ENCODE measurements around the gene RASGEF1C. TPM values are rescaled to one million over a fixed set of nuclear protein-coding genes. Genes with fewer than 3 reads are reported as not detected.
"Not testable (repeated sequence)": the region's sequence is repeated elsewhere in the genome, so short reads cannot be mapped to it uniquely, and the experiment has no call there.

RASGEF1C gene
- total RNA-seq, 1 donor from 2014 or later: not detected

- peaks cover 3% of the 10 kb centered on the region for H3K9me3 Mint-ChIP-seq (ENCODE audit: low read depth)
- DNase-seq (ENCODE audit: low spot score): no peak
- H3K36me3 Mint-ChIP-seq (ENCODE audit: low read depth): no peaks in the 10 kb centered on the region
- peaks cover 10% of the 10 kb centered on the region for H3K27me3 Mint-ChIP-seq (ENCODE audit: low read depth)
- H3K27ac Mint-ChIP-seq (ENCODE audit: unreplicated experiment): no peak overlapping the region
- no peak overlapping the region for H3K4me3 Mint-ChIP-seq (ENCODE audit: unreplicated experiment)
- no peak for TF ChIP-seq CTCF (IDR thresholded peaks at IDR 0.05)
- H3K4me1 Mint-ChIP-seq (ENCODE audit: low read depth): peaks cover 6% of the 10 kb centered on the region
Measured at GRCh38 chr5:180212363-180213255, 3.6 kb upstream of the RASGEF1C start.

GRCh38 chr5:180211761-180212035 is 2.7 kb upstream of the RASGEF1C start:
- Mint-ChIP-seq H3K27ac (ENCODE audit: unreplicated experiment) (no peak overlapping the region), H3K9me3 (ENCODE audit: low read depth) (peaks cover 3% of the 10 kb centered on the region), H3K4me1 (ENCODE audit: low read depth) (peaks cover 6% of the 10 kb centered on the region), H3K27me3 (ENCODE audit: low read depth) (peaks cover 10% of the 10 kb centered on the region), H3K36me3 (ENCODE audit: low read depth) (no peaks in the 10 kb centered on the region), H3K4me3 (ENCODE audit: unreplicated experiment) (no peak overlapping the region)
- TF ChIP-seq CTCF (IDR thresholded peaks at IDR 0.05): no peak
- DNase-seq (ENCODE audit: low spot score): no peak

GRCh38 chr5:180210961-180211760 is 2.1 kb upstream of the RASGEF1C start:
- no peak overlapping the region for H3K4me3 Mint-ChIP-seq (ENCODE audit: unreplicated experiment)
- H3K4me1 Mint-ChIP-seq (ENCODE audit: low read depth): peaks cover 6% of the 10 kb centered on the region
- no peak overlapping the region for H3K27ac Mint-ChIP-seq (ENCODE audit: unreplicated experiment)
- H3K36me3 Mint-ChIP-seq (ENCODE audit: low read depth): no peaks in the 10 kb centered on the region
- peaks cover 3% of the 10 kb centered on the region for H3K9me3 Mint-ChIP-seq (ENCODE audit: low read depth)
- no peak for TF ChIP-seq CTCF (IDR thresholded peaks at IDR 0.05)
- no peak for DNase-seq (ENCODE audit: low spot score)
- peaks cover 10% of the 10 kb centered on the region for H3K27me3 Mint-ChIP-seq (ENCODE audit: low read depth)

GRCh38 chr5:180210077-180210476 is 1.1 kb upstream of the RASGEF1C start:
- H3K4me3 Mint-ChIP-seq (ENCODE audit: unreplicated experiment): peak overlapping the region; percentile 56
- H3K9me3 Mint-ChIP-seq (ENCODE audit: low read depth): not testable (repeated sequence)

GRCh38 chr5:180208435-180209081 is 453 bp downstream of the RASGEF1C start:
- H3K9me3 Mint-ChIP-seq (ENCODE audit: low read depth): no peaks in the 10 kb centered on the region
- no peak for DNase-seq (ENCODE audit: low spot score)
- H3K36me3 Mint-ChIP-seq (ENCODE audit: low read depth): no peaks in the 10 kb centered on the region
- H3K27ac Mint-ChIP-seq (ENCODE audit: unreplicated experiment): no peak overlapping the region
- peaks cover 10% of the 10 kb centered on the region for H3K27me3 Mint-ChIP-seq (ENCODE audit: low read depth)
- TF ChIP-seq CTCF (IDR thresholded peaks at IDR 0.05): no peak
- peak overlapping the region; percentile 62 for H3K4me3 Mint-ChIP-seq (ENCODE audit: unreplicated experiment)
- H3K4me1 Mint-ChIP-seq (ENCODE audit: low read depth): peaks cover 6% of the 10 kb centered on the region

More at GRCh38 chr5:180210077-180210476, 1.1 kb upstream of the RASGEF1C start:
- not testable (repeated sequence) for DNase-seq (ENCODE audit: low spot score); H3K27ac Mint-ChIP-seq (ENCODE audit: unreplicated experiment); H3K36me3 Mint-ChIP-seq (ENCODE audit: low read depth); H3K4me1 Mint-ChIP-seq (ENCODE audit: low read depth)
- H3K27me3 Mint-ChIP-seq (ENCODE audit: low read depth): peaks cover 10% of the 10 kb centered on the region
